Measurements from ENCODE around the gene PIP5K1C. TPM values are rescaled to one million over a fixed set of nuclear protein-coding genes. Genes with fewer than 3 reads are reported as not detected.
A peak's percentile ranks its signal among the peaks of the same experiment; 100 is the strongest.

PIP5K1C gene
- total and polyA plus RNA-seq, 8 donors, result 20.2 to 42.2 (median 27.0) TPM

- Histone ChIP-seq H3K36me3 (peaks cover 0 to 90% of the 10 kb centered on the region in 2 donors), H3K27me3 (no peaks in the 10 kb centered on the region), H3K4me1 (no peaks in the 10 kb centered on the region), H3K9me3 (no peaks in the 10 kb centered on the region), H3K4me3 (no peak overlapping the region), H3K27ac (no peak overlapping the region)
- no peak for TF ChIP-seq CTCF (IDR thresholded peaks at IDR 0.05)
- intact Hi-C loops (cut with DNase I), result no loop called here
- ATAC-seq, result no peak
- no peak for DNase-seq
Observed at GRCh38 chr19:3656747-3657394, 43.4 kb downstream of the PIP5K1C start.

- TF ChIP-seq CTCF (IDR thresholded peaks at IDR 0.05), result no peak
- ATAC-seq, result no peak
- Histone ChIP-seq H3K9me3 (no peaks in the 10 kb centered on the region), H3K27ac (no peak overlapping the region), H3K4me1 (no peaks in the 10 kb centered on the region), H3K36me3 (peaks cover 0 to 90% of the 10 kb centered on the region in 2 donors), H3K27me3 (no peaks in the 10 kb centered on the region), H3K4me3 (no peak overlapping the region)
- DNase-seq, result no peak
- intact Hi-C loops (cut with DNase I), result no loop called here
Observed at GRCh38 chr19:3656073-3656746, 44.1 kb downstream of the PIP5K1C start.

- intact Hi-C loops (cut with DNase I), result no loop called here
- H3K27me3 ChIP-seq, result no peaks in the 10 kb centered on the region
- DNase-seq, result no peak
- no peaks in the 10 kb centered on the region for H3K9me3 ChIP-seq
- TF ChIP-seq CTCF (IDR thresholded peaks at IDR 0.05), result no peak
- peak; percentile 12 for ATAC-seq
- H3K36me3 ChIP-seq, result peaks cover 0 to 90% of the 10 kb centered on the region in 2 donors
- H3K4me1 ChIP-seq, result no peaks in the 10 kb centered on the region
- H3K27ac ChIP-seq, result no peak overlapping the region
- H3K4me3 ChIP-seq, result no peak overlapping the region
Observed at GRCh38 chr19:3655402-3656072, 44.7 kb downstream of the PIP5K1C start.

- no peaks in the 10 kb centered on the region for H3K9me3 ChIP-seq
- no peak for DNase-seq
- H3K4me1 ChIP-seq, result no peaks in the 10 kb centered on the region
- H3K27ac ChIP-seq, result no peak overlapping the region
- H3K27me3 ChIP-seq, result no peaks in the 10 kb centered on the region
- peaks cover 0 to 83% of the 10 kb centered on the region in 2 donors for H3K36me3 ChIP-seq
- ATAC-seq, result no peak
- no peak for TF ChIP-seq CTCF (IDR thresholded peaks at IDR 0.05)
- intact Hi-C loops (cut with DNase I), result no loop called here
- no peak overlapping the region for H3K4me3 ChIP-seq
Observed at GRCh38 chr19:3653865-3654513, 46.3 kb downstream of the PIP5K1C start.
